GM06990 (cell line): ENCODE results near the gene ZNF888.
"Not testable (repeated sequence)": the region's sequence is repeated elsewhere in the genome, so short reads cannot be mapped to it uniquely, and the experiment has no call there.

ENCODE experiments used
- DNase-seq: peaks from one replicate; pipeline ENCODE4 v3.0.0-alpha.2; 2011; ENCODE audit not compliant: insufficient read length; ENCODE audit errors: extremely low read depth
- H3K27me3 ChIP-seq: replicated peaks from 2 replicates; pipeline ENCODE4 v1.6.0; 2011; ENCODE audit warnings: low read length; ENCODE audit not compliant: control insufficient read depth, insufficient read depth
- H3K36me3 ChIP-seq: 2 replicates; pipeline ENCODE4 v1.5.1; 2011; ENCODE audit warnings: low read length; ENCODE audit not compliant: control insufficient read depth, insufficient read depth
- H3K4me3 ChIP-seq: replicated peaks from 2 replicates; pipeline ENCODE4 v1.5.1; 2011; ENCODE audit warnings: low read depth, mild to moderate bottlenecking, control low read depth, low read length
- TF ChIP-seq, protein P1 (sequence below): IDR thresholded peaks from 2 replicates; pipeline ENCODE4 v1.5.1; 2011; ENCODE audit warnings: low read length, control low read depth, mild to moderate bottlenecking, inconsistent platforms; ENCODE audit not compliant: insufficient read depth, poor library complexity, severe bottlenecking

ZNF888 gene

DNA sequence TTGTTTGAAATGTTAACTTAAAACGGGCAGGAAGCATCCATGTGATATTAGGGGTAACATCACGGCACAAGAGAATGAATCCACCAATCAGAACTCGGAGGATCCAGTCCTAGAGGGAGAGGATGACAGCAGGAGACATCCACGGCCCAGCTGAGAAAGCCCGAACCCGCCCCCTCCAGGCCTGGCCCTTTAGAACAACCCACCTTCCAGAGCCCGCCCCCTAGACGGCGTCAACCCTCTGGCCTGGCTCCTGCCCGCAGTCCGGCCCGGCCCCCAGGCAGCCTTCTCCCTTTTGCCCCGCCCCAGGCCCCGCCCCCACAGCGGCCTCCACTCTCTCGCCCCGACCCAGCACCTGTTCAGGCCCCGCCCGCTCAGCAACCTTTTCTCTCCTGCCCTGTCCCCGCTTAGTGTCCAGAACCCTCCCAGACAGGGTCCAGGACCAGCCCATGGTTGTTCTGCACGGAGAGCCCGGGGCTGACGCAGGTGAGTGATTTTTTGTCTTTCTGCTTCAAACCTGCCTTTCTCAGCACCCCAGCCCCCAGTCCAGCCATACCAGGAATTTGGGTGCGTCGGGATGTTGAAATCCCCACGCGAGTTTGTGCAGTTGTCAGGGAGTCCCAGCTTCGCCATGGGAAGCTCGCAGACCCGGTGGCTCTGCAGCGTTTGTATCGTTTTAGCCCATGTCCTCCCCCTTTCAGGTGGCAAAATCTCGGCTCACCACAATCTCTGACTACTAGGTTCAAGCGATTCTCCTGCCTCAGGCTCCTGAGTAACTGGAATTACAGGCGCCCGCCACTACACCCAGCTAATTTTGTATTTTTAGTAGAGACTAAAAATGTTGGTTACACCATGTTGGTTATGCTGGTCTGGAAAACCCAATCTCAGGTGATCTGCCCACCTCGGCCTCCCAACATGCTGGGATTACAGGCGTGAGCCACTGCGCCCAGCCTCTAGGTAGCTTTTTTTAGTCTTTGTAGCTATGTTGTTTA lies 23.4 kb upstream of the ZNF888 start:
- no peaks in the 10 kb centered on the region for H3K27me3 ChIP-seq
- TF ChIP-seq, protein P1, sequence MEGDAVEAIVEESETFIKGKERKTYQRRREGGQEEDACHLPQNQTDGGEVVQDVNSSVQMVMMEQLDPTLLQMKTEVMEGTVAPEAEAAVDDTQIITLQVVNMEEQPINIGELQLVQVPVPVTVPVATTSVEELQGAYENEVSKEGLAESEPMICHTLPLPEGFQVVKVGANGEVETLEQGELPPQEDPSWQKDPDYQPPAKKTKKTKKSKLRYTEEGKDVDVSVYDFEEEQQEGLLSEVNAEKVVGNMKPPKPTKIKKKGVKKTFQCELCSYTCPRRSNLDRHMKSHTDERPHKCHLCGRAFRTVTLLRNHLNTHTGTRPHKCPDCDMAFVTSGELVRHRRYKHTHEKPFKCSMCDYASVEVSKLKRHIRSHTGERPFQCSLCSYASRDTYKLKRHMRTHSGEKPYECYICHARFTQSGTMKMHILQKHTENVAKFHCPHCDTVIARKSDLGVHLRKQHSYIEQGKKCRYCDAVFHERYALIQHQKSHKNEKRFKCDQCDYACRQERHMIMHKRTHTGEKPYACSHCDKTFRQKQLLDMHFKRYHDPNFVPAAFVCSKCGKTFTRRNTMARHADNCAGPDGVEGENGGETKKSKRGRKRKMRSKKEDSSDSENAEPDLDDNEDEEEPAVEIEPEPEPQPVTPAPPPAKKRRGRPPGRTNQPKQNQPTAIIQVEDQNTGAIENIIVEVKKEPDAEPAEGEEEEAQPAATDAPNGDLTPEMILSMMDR: no peak
- H3K36me3 ChIP-seq: peaks cover 4% of the 10 kb centered on the region
- no peak for DNase-seq
- no peak overlapping the region for H3K4me3 ChIP-seq

- no peaks in the 10 kb centered on the region for H3K27me3 ChIP-seq
- no peak overlapping the region for H3K4me3 ChIP-seq
- TF ChIP-seq, protein P1: no peak
- no peaks in the 10 kb centered on the region; the same call in 1 of the 2 replicates for H3K36me3 ChIP-seq
- no peak for DNase-seq
Observed at GRCh38 chr19:52945652-52946321, 22.6 kb upstream of the ZNF888 start.

- DNase-seq, H3K36me3 ChIP-seq, H3K27me3 ChIP-seq, H3K4me3 ChIP-seq: not testable (repeated sequence)
Observed at GRCh38 chr19:52944703-52945493, 21.7 kb upstream of the ZNF888 start.

GRCh38 chr19:52943884-52944643 lies 20.8 kb upstream of the ZNF888 start:
- no peak for DNase-seq
- TF ChIP-seq, protein P1: no peak
- Histone ChIP-seq H3K36me3 (no peaks in the 10 kb centered on the region), H3K4me3 (no peak overlapping the region), H3K27me3 (no peaks in the 10 kb centered on the region)

DNA sequence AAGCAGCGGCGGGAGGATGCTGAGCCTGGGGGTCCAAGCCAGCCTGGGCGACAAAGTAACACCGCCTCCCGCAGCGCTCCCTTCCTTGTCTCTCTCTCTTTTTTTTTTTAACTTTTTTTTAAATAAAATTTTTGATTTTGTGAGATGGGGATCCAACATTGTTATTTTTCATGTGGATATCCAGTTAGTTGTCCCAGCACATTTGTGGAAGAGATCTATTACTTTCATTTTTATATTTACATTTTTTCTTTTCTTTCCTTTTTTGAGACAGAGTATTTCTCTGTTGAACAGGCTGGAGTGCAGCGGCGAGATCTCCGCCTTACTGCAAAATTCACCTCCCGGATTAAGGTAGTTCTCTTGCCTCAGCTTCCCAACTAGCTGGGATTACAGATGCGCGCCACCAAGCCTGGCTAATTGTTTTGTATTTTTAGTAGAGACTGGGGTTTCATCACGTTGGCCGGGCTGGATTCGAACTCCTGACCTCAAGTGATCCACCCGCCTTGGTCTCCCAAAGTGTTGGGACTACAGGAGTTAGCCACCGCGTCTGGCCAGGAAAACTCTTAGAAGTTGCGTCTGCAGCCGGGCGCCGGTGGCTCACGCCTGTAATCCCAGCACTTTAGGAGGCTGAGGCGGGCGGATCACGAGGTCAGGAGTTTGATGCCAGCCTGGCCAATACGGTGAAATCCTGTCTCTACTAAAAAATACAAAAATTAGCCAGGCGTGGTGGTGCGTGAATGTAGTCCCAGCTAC lies 20.1 kb upstream of the ZNF888 start:
- Histone ChIP-seq H3K4me3 (peak overlapping the region; percentile 70), H3K36me3 (no peaks in the 10 kb centered on the region), H3K27me3 (no peaks in the 10 kb centered on the region)
- TF ChIP-seq, protein P1: no peak
- DNase-seq: no peak
